ENCODE data around the gene UBAP1L.
"Not testable (repeated sequence)": the region's sequence is repeated elsewhere in the genome, so short reads cannot be mapped to it uniquely, and the experiment has no call there.

The UBAP1L gene

DNA sequence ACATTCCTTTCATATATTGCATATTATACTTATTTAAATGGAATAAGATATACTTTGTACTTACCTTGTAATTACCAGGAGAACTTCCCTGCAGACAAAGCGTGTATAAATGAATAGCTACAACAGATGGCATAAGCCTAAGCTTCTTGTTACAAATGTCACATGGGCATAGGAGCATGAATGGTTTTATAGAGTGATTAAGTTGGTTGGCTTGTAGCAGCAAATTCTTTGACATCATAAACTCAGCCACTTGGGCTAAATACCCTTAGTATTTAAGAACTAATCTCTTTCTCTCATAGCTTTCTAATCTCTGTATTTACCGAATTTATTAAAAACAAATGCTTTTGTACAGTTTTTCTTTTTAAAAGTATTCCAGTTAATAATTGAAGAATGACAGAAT is at the start of gene UBAP1L:
Gene UBAP1L, minus strand, starts transcription at position 115 of the 400 bp plus-strand sequence. CDS start 8,985 bp downstream, outside the sequence.
- no peak for DNase-seq

DNA sequence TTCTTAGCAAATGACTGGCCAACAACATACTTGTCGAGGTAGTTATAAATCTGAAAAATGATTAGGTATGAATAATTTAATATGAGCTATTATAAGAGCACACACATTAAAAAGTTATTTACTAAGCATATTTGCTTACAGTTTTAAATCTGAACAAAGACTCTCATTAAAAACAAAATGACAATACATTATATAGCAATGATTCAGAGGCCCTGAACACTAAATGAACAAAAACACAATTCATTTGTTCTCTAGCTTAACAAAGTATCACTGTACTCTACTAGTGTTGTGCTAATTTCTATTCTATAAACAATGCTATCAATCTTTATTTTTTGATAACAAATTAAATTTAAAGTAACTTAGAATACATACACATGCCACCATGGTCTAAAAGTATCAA is 49.1 kb upstream of the UBAP1L start:
- DNase-seq = no peak

DNA sequence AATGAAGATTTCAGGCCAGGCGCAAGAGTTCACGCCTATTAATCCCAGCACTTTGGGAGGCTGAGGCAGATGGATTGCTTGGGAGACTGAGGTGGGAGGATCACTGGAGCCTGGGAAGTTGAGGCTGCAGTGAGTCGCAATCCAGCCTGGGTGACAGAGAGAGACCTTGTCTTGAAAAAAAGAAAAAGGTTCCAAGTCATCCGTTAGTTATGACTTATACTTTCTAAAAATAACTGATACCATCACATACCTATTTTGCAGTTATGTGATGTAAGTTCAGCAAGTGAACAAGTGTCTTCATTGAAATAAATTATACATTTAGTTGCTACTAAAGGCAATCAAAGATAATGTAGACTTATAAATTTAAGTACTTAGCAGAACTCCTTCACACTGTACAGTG is 48.0 kb upstream of the UBAP1L start:
- DNase-seq = no peak

DNA sequence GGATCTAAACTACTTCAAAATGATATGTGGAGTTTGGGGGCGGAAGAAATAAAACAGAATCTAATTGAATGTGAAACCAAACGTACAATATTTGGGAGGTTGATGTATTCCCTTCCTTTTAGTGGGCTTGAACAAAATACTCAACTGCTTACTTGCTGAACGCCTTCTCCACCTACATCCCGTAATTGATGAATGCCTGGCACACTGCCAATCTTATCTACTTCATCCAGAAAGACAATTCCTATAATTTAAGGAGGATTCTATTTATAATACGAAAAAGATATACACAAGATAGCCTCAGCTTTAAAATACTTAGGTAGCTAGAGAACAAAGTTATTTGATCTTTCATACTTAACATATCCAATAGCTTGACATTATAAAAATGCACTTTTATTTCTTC is 41.7 kb upstream of the UBAP1L start:
- no peak for DNase-seq

DNA sequence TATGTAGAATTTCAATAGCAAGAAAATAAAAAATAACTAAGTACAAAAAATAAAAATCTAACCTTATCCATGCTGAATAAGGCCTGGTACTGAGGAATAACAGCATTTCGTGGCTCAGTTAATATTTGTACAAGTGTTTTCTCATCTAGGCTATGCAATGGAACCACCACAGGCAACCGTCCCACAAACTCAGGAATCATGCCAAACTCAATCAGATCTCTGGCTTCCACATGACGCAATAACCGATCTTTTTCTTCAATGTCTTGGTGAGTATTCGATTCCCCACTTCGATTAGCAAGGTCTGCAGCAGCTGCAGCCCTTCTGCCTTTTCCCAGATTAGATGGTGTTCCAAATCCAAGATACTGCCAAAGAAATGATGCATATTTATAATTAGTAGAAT is 39.7 kb upstream of the UBAP1L start:
- no peak for DNase-seq

DNA sequence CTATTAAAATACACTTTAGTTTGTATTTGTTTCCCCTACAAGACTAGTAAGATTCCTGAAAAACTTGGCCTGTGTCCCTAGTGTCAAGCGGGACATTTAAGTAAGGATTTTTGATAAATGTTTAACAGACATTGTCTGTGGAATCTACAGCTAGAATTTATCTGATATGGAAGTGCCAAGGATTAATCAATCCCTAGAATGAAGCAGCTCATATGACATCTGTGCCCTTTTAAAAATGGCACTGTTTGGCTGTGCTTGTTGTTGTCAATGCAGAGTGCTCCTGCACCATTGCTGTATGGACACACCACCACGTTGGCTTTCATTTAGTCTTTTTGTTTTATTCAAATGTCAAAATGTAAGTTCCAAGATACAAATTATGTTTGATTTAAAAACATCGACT is 32.9 kb upstream of the UBAP1L start:
- DNase-seq = no peak

DNA sequence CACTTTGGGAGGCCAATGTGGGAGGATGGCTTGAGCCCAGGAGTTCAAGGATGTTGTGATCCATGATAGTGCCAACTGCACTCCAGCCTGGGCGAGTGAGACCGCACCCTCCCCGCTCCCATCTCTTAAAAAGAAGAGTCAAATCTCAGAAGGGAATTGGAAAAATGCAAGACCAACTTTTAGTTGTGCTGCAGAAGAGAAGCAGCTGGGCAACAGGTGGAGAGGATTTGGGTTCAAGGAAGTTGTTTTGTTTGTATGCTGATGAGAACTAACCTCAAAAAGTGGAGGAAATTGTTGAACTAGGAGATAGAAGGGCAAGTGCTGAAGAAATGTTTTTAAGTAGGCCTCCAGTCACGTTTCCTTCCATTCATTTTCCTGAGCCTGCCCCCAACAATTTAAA is 31.4 kb upstream of the UBAP1L start:
- no peak for DNase-seq

DNA sequence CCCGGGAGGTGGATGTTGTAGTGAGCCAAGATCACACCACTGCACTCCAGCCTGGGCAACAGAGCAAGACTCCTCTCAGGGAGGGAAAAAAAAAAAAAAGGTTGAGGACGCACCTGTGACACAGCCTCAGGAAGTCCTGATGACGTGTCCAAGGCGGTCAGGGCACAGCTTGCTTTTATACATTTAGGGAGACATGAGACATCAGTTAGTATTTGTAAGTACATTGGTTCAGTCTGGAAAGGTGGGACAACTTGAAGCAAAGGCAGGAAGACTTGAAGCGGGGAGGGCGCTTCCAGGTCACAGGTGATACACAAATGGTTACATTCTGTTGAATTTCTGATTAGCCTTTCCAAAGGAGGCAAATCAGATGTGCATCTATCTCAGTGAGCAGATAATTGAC is 23.6 kb upstream of the UBAP1L start:
- not testable (repeated sequence) for DNase-seq

DNA sequence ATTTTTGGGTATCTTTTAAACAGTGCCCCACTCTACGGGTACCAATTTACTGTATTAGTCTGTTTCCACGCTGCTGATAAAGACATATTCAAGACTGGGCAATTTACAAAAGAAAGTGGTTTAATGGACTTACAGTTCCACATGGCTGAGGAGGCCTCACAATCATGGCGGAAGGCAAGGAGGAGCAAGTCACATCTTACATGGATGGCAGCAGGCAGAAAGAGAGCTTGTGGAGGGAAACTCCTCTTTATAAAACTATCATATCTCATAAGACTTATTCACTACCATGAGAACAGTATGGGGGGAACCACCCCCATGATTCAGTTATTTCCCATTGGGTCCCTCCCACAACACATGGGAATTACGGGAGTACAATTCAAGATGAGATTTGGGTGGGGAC is 22.9 kb upstream of the UBAP1L start:
- not testable (repeated sequence) for DNase-seq

DNA sequence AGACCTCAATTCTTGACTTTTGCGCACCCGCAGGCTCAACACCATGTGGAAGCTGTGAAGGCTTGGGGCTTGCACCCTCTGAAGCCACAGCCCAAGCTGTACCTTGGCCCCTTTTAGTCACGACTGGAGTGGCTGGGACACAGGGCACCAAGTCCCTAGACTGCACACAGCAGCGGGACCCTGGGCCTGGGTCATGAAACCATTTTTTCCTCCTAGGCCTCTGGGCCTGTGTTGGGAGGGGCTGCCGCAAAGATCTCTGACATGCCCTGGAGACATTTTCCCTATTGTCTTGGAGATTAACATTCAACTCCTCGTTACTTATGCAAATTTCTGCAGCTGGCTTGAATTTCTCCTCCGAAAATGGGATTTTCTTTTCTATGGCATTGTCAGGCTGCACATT is 22.1 kb upstream of the UBAP1L start:
- DNase-seq = not testable (repeated sequence)

DNA sequence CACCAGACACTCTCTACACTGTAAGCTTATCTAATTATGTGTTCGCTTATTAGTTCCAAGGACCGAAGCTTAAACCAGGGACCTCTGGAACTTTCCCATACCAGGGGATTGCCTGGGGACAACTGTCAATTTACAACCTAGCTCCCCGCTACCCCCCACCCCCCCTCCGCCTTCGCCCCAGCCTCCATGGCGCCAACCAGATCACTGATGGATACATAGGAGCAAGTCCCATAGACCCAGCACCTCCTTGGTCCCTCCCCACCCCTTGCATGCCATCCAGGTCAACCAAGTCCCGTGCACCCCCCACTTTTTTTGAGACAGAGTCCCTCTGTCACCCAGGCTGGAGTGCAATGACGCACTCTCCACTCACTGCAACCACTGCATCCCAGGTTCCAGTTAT is 19.5 kb upstream of the UBAP1L start:
- no peak for DNase-seq

DNA sequence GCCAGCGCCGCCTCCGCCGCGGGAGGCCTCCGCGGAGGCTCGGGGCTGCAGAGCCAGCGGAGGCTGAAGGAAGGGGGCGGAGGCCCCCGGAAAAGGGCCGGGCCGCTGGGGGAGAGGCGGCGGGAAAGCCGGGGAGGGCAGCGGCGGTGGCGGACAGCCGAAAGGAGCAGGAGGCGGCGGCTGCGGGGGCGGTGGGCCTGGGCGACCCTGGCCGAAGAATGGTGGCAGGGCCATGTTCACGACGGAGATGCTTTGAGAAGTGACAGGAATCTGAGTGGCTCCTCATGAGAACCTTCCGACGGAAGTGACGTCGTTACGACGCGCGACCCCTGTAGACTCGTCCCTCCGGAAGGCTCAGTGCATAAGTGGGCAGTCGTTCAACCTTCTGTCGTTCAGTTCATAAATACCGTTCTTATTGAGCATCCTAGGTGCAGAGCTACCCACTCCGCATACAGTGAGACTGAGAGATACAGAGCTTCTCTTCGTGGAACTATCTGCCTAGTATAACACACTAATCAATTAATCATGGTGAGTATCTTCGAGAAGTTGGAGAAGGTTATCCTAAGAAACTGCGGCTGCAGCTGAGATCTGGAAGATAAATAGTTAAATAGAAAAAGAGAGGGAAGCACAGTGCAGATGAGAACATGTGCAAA is 18.7 kb upstream of the UBAP1L start, which contains the start of gene PDCD7:
Gene PDCD7, minus strand, starts transcription at position 261 of the 653 bp plus-strand sequence. Its CDS starts 27 bp downstream, at position 234.
- peak; percentile 72 for DNase-seq

DNA sequence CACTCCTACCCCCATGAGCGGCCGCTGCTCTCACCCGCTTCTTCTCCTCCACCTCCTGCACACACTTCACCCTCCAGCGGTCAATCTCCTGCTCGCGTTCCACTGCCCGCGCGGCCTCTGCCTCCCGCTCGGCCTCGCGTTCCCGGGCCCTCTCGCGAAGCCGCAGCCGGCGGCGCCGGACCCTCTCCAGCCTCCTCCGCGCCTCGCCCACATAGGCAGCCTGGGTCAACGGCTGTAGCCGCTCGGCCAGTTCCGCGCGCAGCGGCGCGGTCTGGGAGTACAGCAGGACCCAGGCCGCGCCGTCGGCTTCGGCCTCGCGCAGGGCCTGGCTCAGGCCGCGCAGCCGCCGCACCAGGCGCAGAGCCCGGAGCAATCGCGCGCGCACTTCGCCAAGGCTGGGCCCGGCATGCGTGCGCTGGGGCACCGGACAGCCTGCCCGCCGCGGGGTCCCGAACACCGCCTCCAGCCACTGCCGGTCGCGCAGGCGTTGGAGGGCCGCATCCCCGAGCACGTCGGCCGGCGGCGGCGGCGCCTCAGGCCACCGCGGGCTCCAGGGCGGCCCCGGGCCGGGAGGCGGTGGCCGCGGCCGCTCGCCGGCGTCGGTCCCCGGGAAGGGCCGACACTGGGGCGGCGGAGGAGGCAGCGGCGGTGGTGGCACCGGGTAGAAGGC is 18.0 kb upstream of the UBAP1L start:
- no peak for DNase-seq

DNA sequence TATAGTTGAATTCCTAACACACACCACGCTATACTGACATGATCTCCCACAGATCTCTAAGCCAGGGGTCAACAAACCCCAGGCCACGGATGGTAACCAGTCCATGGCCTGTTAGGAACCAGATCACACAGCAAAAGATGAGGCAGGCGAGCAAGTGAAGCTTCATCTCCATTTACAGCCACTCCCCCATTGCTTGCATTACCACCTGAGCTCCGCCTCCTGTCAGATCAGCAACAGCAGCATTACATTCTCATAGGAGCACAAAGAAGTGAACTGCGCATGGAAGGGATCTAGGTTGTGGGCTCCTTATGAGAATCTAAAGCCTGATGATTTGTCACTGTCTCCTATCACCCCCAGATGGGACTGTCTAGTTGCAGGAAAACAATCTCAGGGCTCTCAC is 15.9 kb upstream of the UBAP1L start:
- no peak for DNase-seq

DNA sequence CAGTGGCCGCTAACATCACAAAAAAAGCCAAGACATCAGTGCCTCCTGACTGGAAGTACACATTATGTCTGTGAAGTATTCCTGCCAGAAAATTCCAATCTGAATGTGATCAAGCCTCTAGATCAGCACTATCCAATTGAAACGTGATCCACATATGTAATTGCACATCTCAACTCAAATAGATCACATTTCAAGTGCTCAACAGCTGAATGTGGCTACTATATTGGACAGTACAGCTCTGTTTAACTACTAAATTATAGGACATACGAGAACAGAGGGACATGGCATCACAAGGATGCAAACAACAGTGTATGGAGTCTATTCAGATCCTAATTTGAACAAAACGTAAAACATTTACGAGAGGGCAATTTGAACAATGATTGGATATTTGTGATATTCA is 542 bp upstream of the UBAP1L start:
- no peak for DNase-seq

DNA sequence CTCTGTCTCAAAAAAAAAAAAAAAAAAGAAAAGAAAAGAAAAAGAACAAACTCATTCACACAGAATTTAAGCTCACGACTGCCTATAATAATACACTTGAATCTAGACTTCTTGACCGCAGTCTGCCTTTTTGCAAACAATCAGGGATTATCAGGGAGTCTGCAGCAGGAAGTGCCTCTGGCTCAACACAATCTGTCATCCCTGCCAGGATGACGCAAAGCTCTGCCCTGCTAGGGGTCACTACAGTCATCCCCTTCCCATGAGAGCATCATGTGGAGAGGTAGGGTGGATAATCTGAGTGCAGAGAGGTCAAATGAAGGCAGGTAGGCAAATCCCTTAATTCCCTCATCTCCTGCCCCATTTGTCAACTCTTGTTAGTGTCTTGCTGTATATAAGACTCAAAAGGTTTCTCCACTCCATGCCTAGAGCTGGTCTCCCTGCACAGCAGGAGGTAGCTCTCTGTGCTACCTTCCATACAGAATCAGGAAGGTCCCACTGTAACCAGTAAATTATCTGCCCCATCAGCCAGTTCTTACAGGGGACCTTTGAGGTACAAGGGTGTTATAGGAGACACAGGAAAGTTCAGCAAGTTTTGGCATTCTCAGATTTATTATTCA is 4.2 kb downstream of the UBAP1L start:
- DNase-seq = no peak

DNA sequence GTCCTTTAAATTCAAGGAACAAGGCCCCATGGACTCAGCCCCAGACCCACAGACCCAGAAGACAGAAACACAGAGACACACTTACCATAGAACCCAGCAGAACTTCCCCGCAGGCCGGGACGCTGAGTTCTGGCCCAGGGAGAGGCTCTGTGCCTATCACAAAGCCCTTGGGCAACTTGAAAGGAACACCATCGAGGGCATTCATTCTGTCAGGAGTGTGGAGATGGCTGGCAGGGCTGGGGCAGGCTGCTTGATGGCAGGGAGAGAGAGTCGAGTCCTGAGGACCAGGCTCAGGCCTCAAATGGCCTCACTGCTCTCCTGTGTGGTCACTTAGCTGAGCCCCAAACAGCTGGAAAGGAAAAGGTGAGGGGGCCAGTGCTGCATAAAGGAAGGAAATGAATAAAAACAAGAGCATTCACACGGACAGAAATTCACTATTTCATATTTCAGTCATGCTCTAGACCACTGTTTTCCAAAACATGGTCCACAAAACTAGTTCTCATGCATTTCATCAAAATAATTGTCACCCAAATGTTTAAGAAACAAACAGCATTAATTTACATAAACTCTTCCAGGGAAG is 8.9 kb downstream of the UBAP1L start:
- no peak for DNase-seq

DNA sequence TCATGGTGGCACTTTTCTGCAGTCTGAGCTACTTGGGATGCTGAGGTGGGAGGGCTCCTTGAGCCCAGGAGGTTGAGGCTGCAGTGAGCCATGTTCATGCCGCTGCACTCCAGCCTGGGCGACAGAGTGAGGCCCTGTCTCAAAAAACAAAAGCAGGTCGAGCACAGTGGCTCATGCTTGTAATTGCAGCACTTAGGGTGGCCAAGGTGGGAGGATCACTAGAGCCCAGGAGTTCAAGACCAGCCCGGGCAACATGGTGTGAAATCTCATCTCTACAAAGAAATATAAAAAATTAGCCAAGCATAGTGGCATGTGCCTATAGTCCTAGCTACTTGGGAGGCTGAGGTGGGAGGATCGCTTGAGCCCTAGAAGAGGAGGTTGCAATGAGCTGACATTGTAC is 10.0 kb downstream of the UBAP1L start:
- DNase-seq = no peak

DNA sequence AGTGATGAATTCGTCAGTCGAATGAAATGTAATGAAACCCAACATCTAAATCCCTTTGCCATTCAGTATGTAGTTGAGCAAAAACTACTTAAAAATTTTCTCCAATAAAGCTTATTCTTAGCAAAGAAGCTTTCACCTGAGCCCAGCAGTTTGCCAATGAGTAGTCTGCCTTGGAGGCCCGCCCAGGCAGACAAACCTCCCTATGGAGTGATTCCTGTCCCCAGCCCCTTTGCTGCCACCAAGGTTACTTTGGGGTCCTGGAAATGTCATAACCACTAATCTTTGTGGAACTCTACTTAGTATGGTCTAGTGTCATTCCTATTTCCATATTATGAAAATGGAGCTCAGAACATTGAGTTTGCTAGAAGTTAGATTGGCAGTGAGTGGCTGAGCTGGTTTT is 12.1 kb downstream of the UBAP1L start:
- DNase-seq = no peak

DNA sequence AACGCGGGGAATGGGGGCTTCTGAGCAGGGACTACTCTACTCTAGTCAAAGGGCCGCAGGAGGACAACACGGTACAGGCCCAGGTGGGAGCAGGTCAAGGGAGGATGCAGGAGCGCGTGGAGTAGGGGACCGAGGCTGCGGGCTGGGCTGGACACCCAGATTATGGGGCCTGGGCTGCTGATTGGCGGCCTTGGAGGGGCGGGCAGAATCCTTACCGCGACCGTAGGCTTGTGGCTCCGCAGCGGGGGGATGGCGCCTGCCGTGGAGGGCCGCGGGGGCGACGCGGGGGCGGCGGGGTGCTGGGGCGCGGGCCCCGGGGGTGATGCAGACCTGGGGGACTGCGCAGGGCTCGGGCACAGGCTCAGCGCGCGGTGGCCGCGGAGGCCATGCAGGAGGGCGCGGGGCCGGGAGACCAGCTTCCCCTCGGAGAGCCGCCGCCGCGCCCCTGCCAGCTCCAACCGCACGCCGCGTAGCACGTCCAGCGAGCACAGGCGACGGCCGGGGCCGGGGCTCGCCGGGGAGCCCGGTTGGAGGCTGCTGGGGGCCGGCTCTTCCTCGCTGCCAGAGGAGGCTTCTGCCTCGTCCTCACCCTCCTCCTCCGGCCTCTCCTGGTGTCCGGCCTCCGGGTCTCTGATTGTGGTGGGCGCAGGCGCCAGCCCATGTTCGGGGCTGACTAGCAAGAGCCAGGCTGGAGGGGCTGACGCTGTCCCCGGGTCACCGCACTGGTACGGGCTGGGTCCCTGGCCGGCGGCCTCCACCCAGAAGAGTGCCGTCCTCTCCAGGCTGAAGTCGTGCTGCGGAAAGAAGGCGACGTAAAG is 12.9 kb downstream of the UBAP1L start:
- DNase-seq = no peak

DNA sequence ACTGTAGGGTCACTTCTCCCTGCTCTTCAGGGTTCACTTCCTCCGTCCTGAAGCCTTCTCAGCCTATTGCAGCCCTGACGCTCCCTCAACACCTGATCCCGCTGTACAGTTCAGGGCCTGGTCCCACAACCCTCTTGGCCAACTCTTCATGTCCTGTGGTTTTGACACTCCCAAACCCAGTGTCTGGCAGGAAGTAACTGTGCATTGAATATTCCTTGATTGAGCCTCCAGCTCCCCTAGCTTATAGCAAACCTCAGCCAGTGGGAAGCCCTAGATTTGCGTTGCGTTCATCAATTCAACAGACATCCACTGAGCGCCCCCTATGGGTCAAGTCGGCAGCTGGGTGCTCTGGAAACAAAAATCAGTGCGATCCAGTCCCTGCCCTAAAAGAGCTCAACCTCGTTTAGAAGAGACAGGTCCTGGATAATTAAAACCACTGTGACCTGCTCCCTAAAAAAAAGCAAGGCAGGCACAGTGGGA is 13.5 kb downstream of the UBAP1L start:
- peak; percentile 21 for DNase-seq

DNA sequence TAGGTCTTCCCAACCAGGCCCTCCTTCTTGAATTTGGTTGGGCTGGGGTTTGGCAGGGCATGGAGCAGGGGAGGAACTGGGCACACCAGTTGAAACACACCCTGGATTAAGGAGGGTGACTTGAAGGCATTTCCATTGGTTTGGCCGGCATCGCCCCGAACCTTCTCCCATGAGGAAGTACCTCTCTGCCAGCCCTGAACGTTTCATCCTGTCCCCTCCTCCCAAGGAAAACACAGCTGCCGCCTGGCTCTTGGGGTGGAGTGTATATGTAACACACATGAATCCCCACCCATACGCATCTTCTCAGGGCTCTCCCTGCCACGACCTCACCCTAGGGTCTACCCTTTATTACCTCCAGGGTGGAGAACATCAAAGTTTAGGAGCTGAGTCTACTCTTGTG is 14.6 kb downstream of the UBAP1L start:
- no peak for DNase-seq

DNA sequence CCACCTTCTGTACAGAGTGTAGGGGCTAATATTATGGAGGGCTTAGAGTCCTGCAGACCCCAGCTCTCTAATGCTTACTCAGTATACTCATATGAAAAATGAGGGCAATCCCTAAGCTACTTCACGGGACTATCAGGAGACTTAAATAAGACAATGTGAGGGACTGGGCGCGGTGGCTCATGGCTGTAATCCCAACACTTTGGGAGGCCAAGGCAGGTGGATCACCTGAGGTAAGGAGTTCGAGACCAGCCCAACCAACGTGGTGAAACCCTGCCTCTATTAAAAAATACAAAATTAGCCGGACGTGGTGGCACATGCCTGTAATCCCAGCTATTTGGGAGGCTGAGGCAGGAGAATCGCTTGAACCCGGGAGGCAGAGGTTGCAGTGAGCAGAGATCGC is 15.2 kb downstream of the UBAP1L start:
- DNase-seq = not testable (repeated sequence)
